KMS-11 (cell line): ENCODE measurements around the gene CTRL.

Experiments used
- H2AFZ ChIP-seq: fragments of 200-600 bp; sonication (generic); 2 replicates; pipeline ENCODE4 v1.6.1; 2016; ENCODE audit warnings: antibody characterized with exemption, mixed run types, low read depth
- H3K27ac ChIP-seq: fragments of 200-600 bp; sonication (generic); 2 replicates; pipeline ENCODE4 v1.6.1; 2016; ENCODE audit warnings: mild to moderate bottlenecking, mixed run types
- H3K27me3 ChIP-seq: fragments of 200-600 bp; sonication (generic); 2 replicates; pipeline ENCODE4 v1.6.1; 2017; ENCODE audit warnings: mild to moderate bottlenecking, low read depth, mixed run types, moderate library complexity; ENCODE audit not compliant: insufficient read depth
- H3K36me3 ChIP-seq: fragments of 200-600 bp; sonication (generic); 2 replicates; pipeline ENCODE4 v1.6.1; 2017; ENCODE audit warnings: mild to moderate bottlenecking, mixed run types; ENCODE audit not compliant: insufficient read depth
- H3K4me1 ChIP-seq: fragments of 200-600 bp; sonication (generic); 2 replicates; pipeline ENCODE4 v1.6.1; 2016; ENCODE audit warnings: mild to moderate bottlenecking, low read depth, mixed run types; ENCODE audit not compliant: poor library complexity, severe bottlenecking
- H3K4me2 ChIP-seq: fragments of 200-600 bp; sonication (generic); 2 replicates; pipeline ENCODE4 v1.7.0; 2016; ENCODE audit warnings: mild to moderate bottlenecking, mixed run types
- H3K4me3 ChIP-seq: fragments of 200-600 bp; sonication (generic); IDR thresholded peaks from 2 replicates; pipeline ENCODE4 v1.6.1; 2017; ENCODE audit warnings: low read depth, low read length, mixed read lengths; ENCODE audit not compliant: insufficient read depth
- H3K79me2 ChIP-seq: fragments of 200-600 bp; sonication (generic); 2 replicates; pipeline ENCODE4 v1.6.1; 2016; ENCODE audit warnings: low read depth, mixed run types; ENCODE audit not compliant: insufficient read depth
- H3K9ac ChIP-seq: fragments of 200-600 bp; sonication (generic); 2 replicates; pipeline ENCODE4 v1.6.1; 2016; ENCODE audit warnings: mild to moderate bottlenecking, mixed run types
- H4K20me1 ChIP-seq: fragments of 200-600 bp; sonication (generic); 2 replicates; pipeline ENCODE4 v1.6.1; 2016; ENCODE audit warnings: mild to moderate bottlenecking, mixed run types; ENCODE audit not compliant: insufficient read depth
- CTCF ChIP-seq: fragments of 200-600 bp; sonication (generic); conservative IDR thresholded peaks from 2 replicates; pipeline ENCODE4 v1.6.1; 2017; ENCODE audit warnings: low read depth, mild to moderate bottlenecking, antibody characterized with exemption, low read length, moderate library complexity, mixed read lengths

Gene CTRL

GRCh38 chr16:67879936-67880335, 51.7 kb downstream of the CTRL start:
- no peak for TF ChIP-seq CTCF
- Histone ChIP-seq H3K4me2 (no peak overlapping the region), H3K27ac (no peak overlapping the region), H3K79me2 (peaks cover 11% of the 10 kb centered on the region; the same call in 1 of the 2 replicates), H4K20me1 (no peaks in the 10 kb centered on the region), H3K4me1 (peaks cover 7% of the 10 kb centered on the region), H3K27me3 (no peaks in the 10 kb centered on the region), H3K9ac (no peak overlapping the region), H2AFZ (no peak overlapping the region), H3K36me3 (peaks cover 18% of the 10 kb centered on the region; the same call in 1 of the 2 replicates), H3K4me3 (no peak overlapping the region)
